ENCODE results near the gene REEP5.
"Not testable (repeated sequence)": the region's sequence is repeated elsewhere in the genome, so short reads cannot be mapped to it uniquely, and the experiment has no call there.

The REEP5 gene

GRCh38 chr5:112933105-112933504, 11.1 kb upstream of the REEP5 start:
- DNase-seq (ENCODE audit: low read depth): no peak

DNA sequence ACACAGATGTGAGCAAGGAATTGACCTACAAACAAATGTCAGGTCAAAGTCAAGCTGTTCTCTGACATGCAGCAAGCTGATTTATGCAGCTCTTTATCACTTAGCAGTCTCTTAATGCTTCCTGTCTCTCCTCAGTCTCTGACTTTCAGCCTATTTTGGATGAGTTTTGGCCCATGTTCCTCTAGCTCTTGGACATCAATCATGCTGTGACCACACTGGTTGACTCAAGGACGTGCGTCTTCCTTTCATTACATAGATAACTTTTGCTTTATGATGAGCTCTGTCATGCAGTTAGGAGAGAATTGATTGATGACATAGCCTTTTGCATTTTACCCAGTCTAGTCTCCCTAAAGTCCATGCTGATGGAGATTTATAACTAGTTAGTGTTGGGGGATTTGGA, 9.4 kb upstream of the REEP5 start:
- peak; percentile 65 for DNase-seq (ENCODE audit: low read depth)

DNA sequence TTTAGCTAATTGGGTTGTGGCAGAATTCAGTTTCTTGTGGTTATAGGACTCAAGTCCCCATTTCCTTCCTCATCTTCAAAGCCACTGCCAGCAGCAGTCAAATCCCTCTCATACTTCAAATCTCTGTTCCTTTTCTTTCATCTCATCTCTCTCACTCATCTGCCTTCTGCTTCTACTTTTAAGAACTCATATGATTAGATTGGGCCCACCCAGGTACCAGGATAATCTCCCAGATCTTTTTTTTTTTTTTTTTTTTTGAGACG, 8.0 kb upstream of the REEP5 start:
- no peak for DNase-seq (ENCODE audit: low read depth)

DNA sequence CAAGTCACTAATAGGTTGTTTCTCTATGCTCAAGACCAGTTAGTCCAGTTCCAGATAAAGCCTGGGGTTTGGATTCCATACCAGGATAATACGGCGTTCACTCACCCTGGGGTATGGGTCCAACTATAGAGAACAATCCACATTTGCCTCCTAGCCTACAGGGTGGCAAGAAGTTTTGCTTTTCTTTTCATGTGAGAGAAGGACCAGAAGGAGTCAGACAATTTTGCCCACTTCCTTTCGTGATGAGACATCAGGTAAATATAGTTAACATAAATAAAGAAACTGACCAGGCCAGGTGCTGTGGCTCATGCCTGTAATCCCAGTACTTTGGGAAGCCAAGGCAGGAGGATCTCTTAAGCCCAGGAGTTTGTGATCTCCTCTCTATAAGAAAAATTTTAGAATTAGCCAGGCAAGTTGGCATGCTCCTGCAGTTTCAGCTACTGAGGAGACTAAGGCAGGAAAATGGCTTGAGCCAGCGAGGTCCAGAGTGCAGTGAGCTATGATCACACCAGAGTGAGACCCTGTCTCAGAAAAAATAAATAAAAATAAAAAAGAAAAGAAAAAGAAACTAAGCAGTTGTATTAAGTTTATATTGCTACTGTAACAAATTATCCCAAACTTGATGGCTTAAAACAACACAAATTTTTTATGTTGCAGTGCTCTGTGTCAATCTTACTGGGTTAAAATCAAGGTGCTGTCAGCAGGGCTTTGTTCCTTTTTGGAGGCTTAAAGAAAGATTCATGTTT, 7.5 kb upstream of the REEP5 start:
- no peak for DNase-seq (ENCODE audit: low read depth)

- DNase-seq (ENCODE audit: low read depth): no peak
Measured at GRCh38 chr5:112923988-112924387, 2.0 kb upstream of the REEP5 start.

- no peak for DNase-seq (ENCODE audit: low read depth)
Measured at GRCh38 chr5:112923148-112923917, 1.3 kb upstream of the REEP5 start.

GRCh38 chr5:112921026-112921832, 798 bp downstream of the REEP5 start:
- peak; percentile 62 for DNase-seq (ENCODE audit: low read depth)

DNA sequence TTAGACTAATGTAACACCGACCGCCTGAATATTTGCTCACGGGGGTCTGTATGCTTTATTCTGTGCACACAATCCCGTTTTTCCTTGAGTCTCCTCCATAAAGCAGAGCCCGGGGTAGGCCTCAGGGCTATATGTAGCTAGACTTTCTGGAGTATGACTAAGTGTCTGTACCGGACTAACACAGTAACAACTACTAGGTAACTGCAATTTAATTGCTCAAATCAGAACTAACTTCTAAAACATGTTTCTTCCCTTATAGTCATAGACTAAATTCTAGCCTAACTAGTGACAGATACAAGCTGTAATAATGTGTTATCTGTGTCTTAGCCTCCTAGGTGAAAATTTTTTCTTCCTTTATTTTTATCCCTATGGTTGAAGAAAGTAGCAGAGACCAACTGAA, 2.1 kb downstream of the REEP5 start:
- DNase-seq (ENCODE audit: low read depth): no peak

DNA sequence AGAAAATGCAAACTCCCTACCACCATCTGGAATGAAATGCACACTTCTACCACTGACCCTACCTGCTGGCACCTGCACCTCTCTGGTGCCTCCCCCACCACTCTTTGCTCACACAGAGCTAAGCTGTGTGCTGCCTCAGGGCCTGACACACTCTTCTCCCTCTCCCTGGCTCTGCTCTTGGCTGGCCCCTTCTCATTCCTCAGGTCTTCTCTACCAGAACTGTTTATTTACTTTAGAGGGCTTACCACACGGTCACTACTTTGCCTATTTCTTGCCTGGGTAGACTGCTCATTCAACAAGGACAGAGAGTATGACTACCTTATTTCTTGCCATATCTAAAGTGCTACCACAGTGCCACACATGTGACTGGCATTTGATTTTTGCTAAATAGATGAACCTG, 3.3 kb downstream of the REEP5 start:
- no peak for DNase-seq (ENCODE audit: low read depth)

GRCh38 chr5:112918136-112918535, 3.9 kb downstream of the REEP5 start:
- DNase-seq (ENCODE audit: low read depth): no peak

- DNase-seq (ENCODE audit: low read depth): peak; percentile 85
Measured at GRCh38 chr5:112917453-112917995, 4.5 kb downstream of the REEP5 start.

- no peak for DNase-seq (ENCODE audit: low read depth)
Measured at GRCh38 chr5:112915831-112916230, 6.2 kb downstream of the REEP5 start.

DNA sequence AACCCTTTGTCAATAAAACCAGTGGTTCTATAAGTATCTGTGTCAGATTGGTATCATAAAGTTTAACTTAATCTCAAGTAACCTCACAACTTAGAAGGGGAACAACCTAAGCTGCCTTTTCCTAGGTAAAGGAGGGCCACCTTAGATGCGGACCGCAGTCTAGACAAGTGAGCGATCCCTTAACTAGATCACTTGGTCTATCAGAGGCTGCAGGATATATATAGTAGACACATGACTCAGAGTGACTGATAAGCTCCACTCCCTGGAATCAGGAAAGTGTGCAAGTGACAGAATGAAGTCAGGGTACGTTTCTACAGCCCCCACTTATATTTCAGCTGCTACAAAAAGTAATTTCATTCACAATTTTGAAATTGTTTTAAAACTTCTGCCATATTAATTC, 7.4 kb downstream of the REEP5 start:
- peak; percentile 35 for DNase-seq (ENCODE audit: low read depth)

DNA sequence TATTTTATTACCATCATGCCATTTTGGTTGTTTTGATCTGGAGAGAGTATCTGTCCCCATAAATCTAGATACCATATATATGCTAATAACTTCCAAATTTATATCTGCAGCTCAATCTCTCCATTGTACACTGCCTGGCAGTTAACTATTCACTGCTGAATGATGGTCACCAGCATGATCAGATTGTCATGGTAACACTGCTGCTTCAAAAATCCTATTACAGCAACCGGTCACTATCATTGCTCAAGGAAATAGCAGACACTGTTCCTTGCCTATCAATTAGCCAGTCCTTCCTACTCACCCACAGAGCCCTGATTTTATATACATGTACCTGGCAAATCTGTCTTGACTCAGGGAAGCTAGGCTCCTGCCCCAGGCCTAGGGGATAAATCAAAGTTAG, 11.5 kb downstream of the REEP5 start:
- no peak for DNase-seq (ENCODE audit: low read depth)

- DNase-seq (ENCODE audit: low read depth): no peak
Measured at GRCh38 chr5:112908854-112909253, 13.2 kb downstream of the REEP5 start.

- DNase-seq (ENCODE audit: low read depth): no peak
Measured at GRCh38 chr5:112907166-112907631, 14.8 kb downstream of the REEP5 start.

DNA sequence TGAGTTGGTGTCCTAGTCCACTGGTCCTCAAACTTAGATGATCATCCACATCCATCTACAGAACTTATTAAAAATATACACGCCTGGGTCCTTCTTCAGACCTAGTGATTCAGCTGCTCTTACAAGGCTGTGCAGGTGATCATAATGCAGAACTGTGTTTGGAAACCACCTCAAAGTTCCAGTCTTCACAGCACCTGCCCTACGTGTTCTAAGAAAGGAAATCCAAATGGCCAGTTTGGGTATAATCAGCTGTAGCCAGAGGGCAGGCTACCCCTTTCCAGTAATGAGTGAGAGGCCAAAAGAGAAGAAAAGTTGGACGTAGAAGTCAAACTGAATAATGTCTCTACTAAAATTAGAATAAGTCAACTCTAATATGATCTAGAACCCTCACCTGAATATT, 15.4 kb downstream of the REEP5 start:
- DNase-seq (ENCODE audit: low read depth): no peak

GRCh38 chr5:112904996-112905395, 17.0 kb downstream of the REEP5 start:
- not testable (repeated sequence) for DNase-seq (ENCODE audit: low read depth)

DNA sequence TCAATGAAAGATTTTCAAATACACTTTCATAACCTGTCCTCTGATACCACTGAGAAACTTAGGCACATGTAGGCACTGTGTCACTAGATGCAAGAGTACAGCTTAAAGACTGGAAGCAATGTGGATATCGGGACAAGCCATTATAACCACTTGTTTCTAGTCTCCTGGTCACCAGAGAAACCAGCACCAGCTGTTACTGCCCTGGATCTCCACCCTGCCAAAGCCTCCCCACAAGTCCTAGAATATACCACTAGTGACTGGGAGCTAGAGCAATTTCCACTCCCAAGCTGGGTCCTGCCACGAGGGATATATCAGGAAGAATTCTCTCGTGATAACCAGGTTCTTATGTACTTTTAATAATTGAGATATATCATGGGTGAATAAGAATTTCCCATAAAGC, 19.5 kb downstream of the REEP5 start:
- DNase-seq (ENCODE audit: low read depth): no peak

GRCh38 chr5:112895682-112896081, 26.3 kb downstream of the REEP5 start:
- DNase-seq (ENCODE audit: low read depth): no peak

- DNase-seq (ENCODE audit: low read depth): no peak
Measured at GRCh38 chr5:112892776-112893175, 29.3 kb downstream of the REEP5 start.

- not testable (repeated sequence) for DNase-seq (ENCODE audit: low read depth)
Measured at GRCh38 chr5:112892066-112892465, 30.0 kb downstream of the REEP5 start.

GRCh38 chr5:112886975-112887374, 35.1 kb downstream of the REEP5 start:
- DNase-seq (ENCODE audit: low read depth): no peak

Data from amniotic epithelial cell (primary cell).